Islet precursor cell (in vitro differentiated cells): ENCODE results near the gene PXMP4.
"Not testable (repeated sequence)": the region's sequence is repeated elsewhere in the genome, so short reads cannot be mapped to it uniquely, and the experiment has no call there.

Experiments used
- DNase-seq: peaks from one replicate; pipeline ENCODE4 v3.0.0-alpha.2; 2018

PXMP4 gene

GRCh38 chr20:33701629-33702450 is 18.3 kb downstream of the PXMP4 start:
- DNase-seq = no peak

DNA sequence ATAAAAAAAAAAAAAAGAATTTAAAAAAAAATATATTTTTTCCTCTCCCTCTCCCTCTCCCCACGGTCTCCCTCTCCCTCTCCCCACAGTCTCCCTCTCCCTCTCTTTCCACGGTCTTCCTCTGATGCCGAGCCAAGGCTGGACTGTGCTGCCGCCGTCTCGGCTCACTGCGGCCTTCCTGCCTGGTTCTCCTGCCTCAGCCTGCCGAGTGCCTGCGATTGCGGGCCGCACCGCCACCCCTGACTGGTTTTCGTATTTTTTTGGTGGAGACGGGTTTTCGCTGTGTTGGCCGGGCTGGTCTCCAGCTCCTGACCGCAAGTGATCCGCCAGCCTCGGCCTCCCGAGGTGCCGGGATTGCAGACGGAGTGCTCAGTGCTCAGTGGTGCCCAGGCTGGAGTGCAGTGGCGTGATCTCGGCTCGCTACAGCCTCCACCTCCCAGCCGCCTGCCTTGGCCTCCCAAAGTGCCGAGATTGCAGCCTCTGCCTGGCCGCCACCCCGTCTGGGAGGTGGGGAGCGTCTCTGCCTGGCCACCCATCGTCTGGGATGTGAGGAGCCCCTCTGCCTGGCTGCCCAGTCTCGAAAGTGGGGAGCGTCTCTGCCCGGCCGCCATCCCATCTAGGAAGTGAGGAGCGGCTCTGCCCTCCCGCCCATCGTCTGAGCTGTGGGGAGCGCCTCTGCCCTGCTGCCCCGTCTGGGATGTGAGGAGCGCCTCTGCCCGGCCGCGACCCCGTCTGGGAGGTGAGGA is 19.2 kb downstream of the PXMP4 start:
- DNase-seq = not testable (repeated sequence)

DNA sequence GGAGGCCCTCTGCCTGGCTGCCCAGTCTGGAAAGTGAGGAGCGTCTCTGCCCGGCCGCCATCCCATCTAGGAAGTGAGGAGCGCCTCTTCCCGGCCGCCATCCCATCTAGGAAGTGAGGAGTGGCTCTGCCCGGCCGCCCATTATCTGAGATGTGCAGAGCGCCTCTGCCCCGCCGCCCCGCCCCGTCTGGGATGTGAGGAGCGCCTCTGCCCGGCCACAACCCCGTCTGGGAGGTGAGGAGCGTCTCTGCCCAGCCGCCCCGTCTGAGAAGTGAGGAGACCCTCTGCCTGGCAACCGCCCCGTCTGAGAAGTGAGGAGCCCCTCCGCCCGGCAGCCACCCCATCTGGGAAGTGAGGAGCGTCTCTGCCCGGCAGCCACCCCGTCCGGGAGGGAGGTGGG is 21.1 kb downstream of the PXMP4 start:
- DNase-seq = not testable (repeated sequence)

DNA sequence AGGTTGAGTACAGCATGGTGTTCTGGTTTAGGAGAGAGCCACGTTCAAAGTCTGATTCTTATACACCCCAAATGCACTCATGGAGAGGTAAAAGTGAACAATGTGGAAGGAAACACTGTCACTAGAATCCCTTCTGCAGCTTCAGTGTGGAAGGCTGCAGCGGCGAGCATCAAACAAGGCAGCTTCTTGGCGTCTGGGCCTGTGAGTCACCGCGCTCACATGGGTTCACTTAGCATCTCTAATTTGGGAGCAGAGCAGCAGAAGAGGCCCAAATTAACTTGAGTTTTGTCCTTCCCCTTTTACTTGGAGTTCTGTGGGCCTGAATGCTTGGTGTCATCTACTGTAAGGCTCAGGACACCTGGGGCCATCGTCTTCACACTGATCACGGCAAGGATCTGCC is 23.0 kb downstream of the PXMP4 start:
- no peak for DNase-seq

GRCh38 chr20:33696448-33696847 is 23.7 kb downstream of the PXMP4 start:
- DNase-seq = no peak

- no peak for DNase-seq
These were observed 25.5 kb downstream of the PXMP4 start for GRCh38 chr20:33694639-33695012.

DNA sequence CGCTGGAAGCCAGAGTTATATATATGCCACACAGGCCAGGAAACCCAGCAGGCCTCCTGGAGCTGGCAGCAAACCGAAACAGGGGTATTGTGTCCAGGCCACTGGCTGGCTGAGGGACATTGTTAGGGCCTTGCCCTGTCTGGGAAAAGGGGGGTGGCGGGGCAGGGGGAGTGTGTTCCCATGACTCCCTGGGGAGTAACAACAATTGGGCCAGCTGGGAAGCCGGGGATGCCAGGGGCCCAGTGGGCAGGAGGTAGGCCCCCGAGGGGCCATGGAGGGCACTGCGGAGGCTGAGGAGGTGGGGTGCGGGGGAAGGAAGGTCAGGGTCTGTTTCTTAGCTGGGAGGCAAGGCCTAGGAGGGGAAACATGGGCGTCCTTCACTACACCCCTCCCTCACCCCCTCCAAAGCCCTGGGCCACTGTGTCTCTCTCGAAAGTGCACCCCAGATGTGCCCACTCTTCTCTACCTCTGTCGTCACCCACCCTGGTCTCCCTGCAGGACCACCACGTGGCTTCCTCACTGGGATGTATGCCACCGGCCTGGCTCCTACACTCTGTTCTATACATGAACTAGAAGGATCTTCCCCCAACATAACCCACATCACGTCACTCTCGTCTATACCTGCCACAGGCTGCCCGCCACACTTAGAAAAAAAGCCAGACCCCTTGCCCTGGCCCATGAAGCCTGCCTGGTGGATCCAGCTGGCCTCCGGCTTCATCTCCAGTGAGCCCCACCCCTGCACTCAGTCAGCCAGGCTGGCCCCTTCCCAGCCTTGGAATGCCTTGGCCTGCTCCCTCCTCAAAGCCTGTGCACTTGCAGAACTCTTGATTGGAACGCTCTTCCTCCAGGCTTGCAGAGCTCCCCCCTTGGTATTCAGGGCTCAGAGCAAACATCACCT is 26.1 kb downstream of the PXMP4 start:
- DNase-seq = no peak

GRCh38 chr20:33693289-33693688 is 26.8 kb downstream of the PXMP4 start:
- no peak for DNase-seq

GRCh38 chr20:33689973-33690372 is 30.1 kb downstream of the PXMP4 start:
- DNase-seq = peak; percentile 66

DNA sequence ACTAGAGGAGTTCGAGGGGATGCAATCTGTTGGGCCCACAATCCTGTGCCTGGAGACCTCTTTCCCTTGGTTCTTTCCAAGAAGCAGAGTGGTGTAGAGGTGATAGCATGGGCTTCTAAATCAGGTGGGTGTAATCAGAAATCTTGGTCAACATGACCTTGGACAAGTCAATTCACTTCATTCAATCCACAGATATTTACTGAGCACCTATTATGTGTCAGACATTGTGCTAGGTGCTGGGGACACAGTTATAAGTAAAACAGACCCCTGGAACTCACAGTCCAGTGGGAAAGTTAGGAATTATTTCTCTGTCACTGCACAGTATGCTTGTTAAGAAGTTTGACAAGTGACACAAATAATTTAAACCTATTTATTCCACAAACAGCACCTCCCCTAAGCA is 30.6 kb downstream of the PXMP4 start:
- no peak for DNase-seq

GRCh38 chr20:33688938-33689424 is 31.1 kb downstream of the PXMP4 start:
- DNase-seq = no peak

- DNase-seq = no peak
These were observed 31.8 kb downstream of the PXMP4 start for GRCh38 chr20:33687993-33688937.

DNA sequence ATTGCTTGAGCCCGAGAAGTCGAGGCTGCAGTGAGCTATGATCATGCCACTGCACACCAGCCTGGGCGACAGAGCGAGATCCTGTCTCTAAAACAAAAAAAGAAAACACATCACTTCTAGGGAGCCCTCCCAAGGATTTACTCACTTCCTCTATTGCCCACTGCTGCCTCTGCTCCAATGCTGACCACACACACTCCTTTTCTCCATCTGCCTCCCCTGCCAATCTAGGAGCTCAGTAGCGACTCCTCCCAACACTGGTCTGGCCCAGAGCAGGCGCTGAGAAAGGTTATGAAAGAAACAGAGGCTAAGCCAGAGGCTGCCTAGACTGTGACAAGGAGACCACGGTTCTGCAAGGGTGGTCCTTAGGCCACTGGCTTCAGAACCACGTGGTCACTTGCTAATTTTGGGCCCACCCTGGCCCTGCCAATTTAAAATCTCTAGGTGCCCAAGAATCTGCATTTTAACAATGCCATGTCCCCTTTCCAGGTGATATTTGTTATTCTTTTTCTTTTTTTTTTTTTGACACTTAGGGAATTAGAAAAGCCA is 32.7 kb downstream of the PXMP4 start:
- DNase-seq = no peak

DNA sequence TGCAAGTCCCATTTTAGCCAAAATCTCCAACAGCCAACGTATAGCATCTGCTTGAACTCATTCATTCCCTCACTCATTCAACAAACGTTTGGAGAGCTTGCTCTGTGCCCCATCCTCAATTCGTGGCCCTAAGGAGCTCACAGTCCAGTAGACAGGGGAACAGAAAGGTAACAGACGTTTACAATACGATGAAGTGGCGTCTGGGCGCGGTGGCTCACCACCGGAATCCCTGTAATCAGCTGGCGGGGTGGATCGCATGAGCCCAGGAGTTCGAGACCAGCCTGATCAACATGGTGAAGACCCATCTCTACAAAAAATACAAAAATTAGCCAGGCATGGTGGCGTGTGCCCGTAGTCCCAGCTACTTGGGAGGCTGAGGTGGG is 33.1 kb downstream of the PXMP4 start:
- no peak for DNase-seq

GRCh38 chr20:33686100-33686983 is 33.8 kb downstream of the PXMP4 start, which contains the start of gene E2F1:
Gene E2F1 (minus strand): TSS chr20:33686385. CDS start chr20:33686264, 121 bp downstream.
- peak; percentile 98 for DNase-seq

DNA sequence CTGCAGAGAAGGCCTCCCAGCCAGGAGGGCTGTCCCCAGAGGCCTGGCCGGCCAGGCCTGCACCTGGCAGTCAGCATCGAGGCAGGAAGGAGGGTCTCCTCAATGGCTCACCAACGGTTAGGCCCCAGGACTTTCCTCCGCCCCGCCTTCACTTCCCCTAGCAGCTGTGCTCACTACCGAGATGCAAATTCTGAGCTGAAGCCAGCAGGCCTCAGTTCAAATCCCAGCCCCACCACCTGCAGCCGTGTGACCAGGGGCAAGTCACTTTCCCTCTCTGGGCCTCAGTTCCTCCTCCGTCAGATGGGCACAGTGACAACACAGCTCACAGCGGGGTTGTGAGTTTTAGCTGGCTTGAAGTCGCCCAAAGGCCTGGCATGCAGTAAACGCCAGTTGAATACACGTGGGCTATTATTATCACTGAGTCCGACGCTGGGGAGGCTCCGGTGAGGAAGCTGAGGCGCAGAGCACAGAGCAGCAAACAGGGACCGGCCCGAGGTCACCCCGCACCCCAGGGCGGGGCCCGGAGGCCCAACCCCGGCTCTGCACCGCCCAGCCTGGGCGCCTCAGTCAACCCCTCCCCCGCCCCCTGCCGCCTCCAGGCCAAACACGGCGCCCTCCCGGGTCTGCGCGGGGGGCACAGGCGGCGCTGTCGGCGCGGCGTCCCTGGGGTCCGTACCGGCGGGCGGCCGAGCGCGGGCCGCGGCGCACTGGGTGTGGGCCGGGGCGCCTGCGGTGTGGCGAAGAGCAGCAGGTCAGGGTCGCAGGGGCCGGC is 34.6 kb downstream of the PXMP4 start:
- peak; percentile 71 for DNase-seq

GRCh38 chr20:33684533-33685327 is 35.4 kb downstream of the PXMP4 start:
- DNase-seq = no peak

GRCh38 chr20:33681728-33682353 is 38.3 kb downstream of the PXMP4 start:
- DNase-seq = no peak
